ENCODE data around the gene PI4K2B.

GRCh38 chr4:25284466-25284865 lies 50.6 kb downstream of the PI4K2B start:
- TF ChIP-seq SIX5 (IDR thresholded peaks at IDR 0.05; ENCODE audit: low read depth, low read length) = no peak
- TF ChIP-seq POU5F1 (IDR thresholded peaks at IDR 0.05; ENCODE audit: low read depth, low read length) = no peak
- no peak for TF ChIP-seq CTCF (IDR thresholded peaks at IDR 0.05; ENCODE audit: control extremely low read depth in 1 of 3, insufficient read depth in 1 of 3, low read depth in 1 of 3, low read length in 3 of 3)
- no peak for TF ChIP-seq MAX (IDR thresholded peaks at IDR 0.05)
- TF ChIP-seq RAD21 (IDR thresholded peaks at IDR 0.05 in 1 of 2, conservative IDR thresholded peaks at IDR 0.05 in 1 of 2; ENCODE audit: low read depth in 2 of 2, low read length in 2 of 2) = no peak
- TF ChIP-seq POLR2A (IDR thresholded peaks at IDR 0.05; ENCODE audit: control extremely low read depth in 1 of 2, low read depth in 2 of 2, low read length in 2 of 2) = no peak
- no peak for TF ChIP-seq PHF8 (conservative IDR thresholded peaks at IDR 0.05; ENCODE audit: low read depth, low read length)
- TF ChIP-seq CBX8 (IDR thresholded peaks at IDR 0.05; ENCODE audit: borderline replicate concordance, low read depth, low read length) = no peak
- no peak for TF ChIP-seq POLR2AphosphoS5 (IDR thresholded peaks at IDR 0.05; ENCODE audit: low read depth, low read length)
- TF ChIP-seq EZH2 (IDR thresholded peaks at IDR 0.05; ENCODE audit: low read depth, low read length, severe bottlenecking) = no peak
- TF ChIP-seq TCF12 (IDR thresholded peaks at IDR 0.05; ENCODE audit: low read depth, low read length) = no peak

Measured in H1 (cell line).